Mucosa of gallbladder (tissue), 1 donor: ENCODE results near the gene GDPD1. TPM values are rescaled to one million over a fixed set of nuclear protein-coding genes. Genes with fewer than 3 reads are reported as not detected.
"Not testable (repeated sequence)": the region's sequence is repeated elsewhere in the genome, so short reads cannot be mapped to it uniquely, and the experiment has no call there.

ENCODE experiments used
- DNase-seq: peaks from one replicate; pipeline ENCODE4 v3.0.0-alpha.2; 2020; ENCODE audit warnings: low spot score
- total RNA-seq: library from RNA; stranded (reverse); gene quantifications from one replicate; pipeline ENCODE4 v1.2.1, GENCODE V29; 2021
- donor health status: DM: no; HTN: no; CAD: no.

The GDPD1 gene
- total RNA-seq, 1 donor from 2014 or later = 6.8 TPM

- DNase-seq = no peak
Observed at GRCh38 chr17:59244081-59244480, 23.8 kb downstream of the GDPD1 start.

- DNase-seq = no peak
Observed at GRCh38 chr17:59254742-59255141, 34.4 kb downstream of the GDPD1 start.

GRCh38 chr17:59257101-59257500, 36.8 kb downstream of the GDPD1 start:
- no peak for DNase-seq

- DNase-seq = no peak
Observed at GRCh38 chr17:59260722-59261121, 40.4 kb downstream of the GDPD1 start.

GRCh38 chr17:59266745-59267144, 46.4 kb downstream of the GDPD1 start:
- no peak for DNase-seq

GRCh38 chr17:59267776-59268175, 47.5 kb downstream of the GDPD1 start:
- no peak for DNase-seq

GRCh38 chr17:59275618-59276017, 55.3 kb downstream of the GDPD1 start:
- DNase-seq = no peak

GRCh38 chr17:59277031-59277430, 56.7 kb downstream of the GDPD1 start:
- no peak for DNase-seq

GRCh38 chr17:59278406-59278805, 58.1 kb downstream of the GDPD1 start:
- no peak for DNase-seq

GRCh38 chr17:59284317-59284716, 64.0 kb downstream of the GDPD1 start:
- no peak for DNase-seq

- DNase-seq = no peak
Observed at GRCh38 chr17:59287452-59287851, 67.1 kb downstream of the GDPD1 start.

GRCh38 chr17:59287891-59288290, 67.6 kb downstream of the GDPD1 start:
- DNase-seq = no peak

GRCh38 chr17:59289981-59290301, 69.6 kb downstream of the GDPD1 start:
- DNase-seq = no peak

- DNase-seq = peak; percentile 38
Observed at GRCh38 chr17:59290302-59290998, 70.1 kb downstream of the GDPD1 start.

GRCh38 chr17:59292174-59292523, 71.8 kb downstream of the GDPD1 start:
- DNase-seq = no peak

- no peak for DNase-seq
Observed at GRCh38 chr17:59296190-59296589, 75.9 kb downstream of the GDPD1 start.

- DNase-seq = no peak
Observed at GRCh38 chr17:59298521-59298920, 78.2 kb downstream of the GDPD1 start.

GRCh38 chr17:59299400-59300092, 79.2 kb downstream of the GDPD1 start:
- no peak for DNase-seq

GRCh38 chr17:59300941-59301340, 80.6 kb downstream of the GDPD1 start:
- no peak for DNase-seq

GRCh38 chr17:59304811-59305210, 84.5 kb downstream of the GDPD1 start:
- DNase-seq = no peak

GRCh38 chr17:59310263-59310920, 90.1 kb downstream of the GDPD1 start:
- no peak for DNase-seq

- DNase-seq = peak; percentile 58
Observed at GRCh38 chr17:59311051-59311468, 90.7 kb downstream of the GDPD1 start.

- not testable (repeated sequence) for DNase-seq
Observed at GRCh38 chr17:59311521-59311920, 91.2 kb downstream of the GDPD1 start.
